Measurements from ENCODE around the gene IL18R1.

DNA sequence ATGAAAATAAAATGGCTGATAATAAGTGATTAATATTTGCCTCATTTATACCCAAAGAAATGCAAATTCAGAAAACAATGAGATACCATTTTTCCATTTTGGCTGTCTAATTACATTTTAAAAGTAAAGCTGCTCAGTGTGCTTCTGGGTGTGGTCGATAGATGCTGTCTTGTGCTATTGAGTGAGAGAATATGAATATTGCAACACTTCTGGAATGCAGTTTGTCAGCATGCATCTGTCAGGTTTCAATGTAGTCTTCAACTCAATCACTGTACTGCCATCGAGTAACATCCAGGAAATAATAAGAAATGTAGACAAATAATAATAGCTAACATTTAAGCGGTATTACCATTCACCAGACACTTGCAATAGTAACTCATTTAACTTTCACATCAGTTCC, 3.9 kb downstream of the IL18R1 start:
- TF ChIP-seq, protein P1, sequence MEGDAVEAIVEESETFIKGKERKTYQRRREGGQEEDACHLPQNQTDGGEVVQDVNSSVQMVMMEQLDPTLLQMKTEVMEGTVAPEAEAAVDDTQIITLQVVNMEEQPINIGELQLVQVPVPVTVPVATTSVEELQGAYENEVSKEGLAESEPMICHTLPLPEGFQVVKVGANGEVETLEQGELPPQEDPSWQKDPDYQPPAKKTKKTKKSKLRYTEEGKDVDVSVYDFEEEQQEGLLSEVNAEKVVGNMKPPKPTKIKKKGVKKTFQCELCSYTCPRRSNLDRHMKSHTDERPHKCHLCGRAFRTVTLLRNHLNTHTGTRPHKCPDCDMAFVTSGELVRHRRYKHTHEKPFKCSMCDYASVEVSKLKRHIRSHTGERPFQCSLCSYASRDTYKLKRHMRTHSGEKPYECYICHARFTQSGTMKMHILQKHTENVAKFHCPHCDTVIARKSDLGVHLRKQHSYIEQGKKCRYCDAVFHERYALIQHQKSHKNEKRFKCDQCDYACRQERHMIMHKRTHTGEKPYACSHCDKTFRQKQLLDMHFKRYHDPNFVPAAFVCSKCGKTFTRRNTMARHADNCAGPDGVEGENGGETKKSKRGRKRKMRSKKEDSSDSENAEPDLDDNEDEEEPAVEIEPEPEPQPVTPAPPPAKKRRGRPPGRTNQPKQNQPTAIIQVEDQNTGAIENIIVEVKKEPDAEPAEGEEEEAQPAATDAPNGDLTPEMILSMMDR (IDR thresholded peaks at IDR 0.05), result no peak
- TF ChIP-seq POLR2AphosphoS5 (IDR thresholded peaks at IDR 0.05; ENCODE audit: low read depth, low read length) (no peak), REST (IDR thresholded peaks at IDR 0.05; ENCODE audit: insufficient read depth in 1 of 2, low read depth in 2 of 2, low read length in 1 of 2) (no peak), TCF7L2 (IDR thresholded peaks at IDR 0.05; ENCODE audit: low read depth, low read length) (no peak), SIN3A (IDR thresholded peaks at IDR 0.05; ENCODE audit: borderline replicate concordance, insufficient read depth, low read depth, low read length) (no peak)
